VCaP (cell line): ENCODE measurements around the gene MRPL36.
"Not testable (repeated sequence)": the region's sequence is repeated elsewhere in the genome, so short reads cannot be mapped to it uniquely, and the experiment has no call there.

ENCODE experiments used
- H3K27ac ChIP-seq: fragments of 450-650 bp; 2 replicates; pipeline ENCODE4 v1.5.1; 2017
- CTCF ChIP-seq: fragments of 450-650 bp; conservative IDR thresholded peaks from 2 replicates; pipeline ENCODE4 v1.5.1; 2017; ENCODE audit warnings: mild to moderate bottlenecking, moderate library complexity

MRPL36 gene

DNA sequence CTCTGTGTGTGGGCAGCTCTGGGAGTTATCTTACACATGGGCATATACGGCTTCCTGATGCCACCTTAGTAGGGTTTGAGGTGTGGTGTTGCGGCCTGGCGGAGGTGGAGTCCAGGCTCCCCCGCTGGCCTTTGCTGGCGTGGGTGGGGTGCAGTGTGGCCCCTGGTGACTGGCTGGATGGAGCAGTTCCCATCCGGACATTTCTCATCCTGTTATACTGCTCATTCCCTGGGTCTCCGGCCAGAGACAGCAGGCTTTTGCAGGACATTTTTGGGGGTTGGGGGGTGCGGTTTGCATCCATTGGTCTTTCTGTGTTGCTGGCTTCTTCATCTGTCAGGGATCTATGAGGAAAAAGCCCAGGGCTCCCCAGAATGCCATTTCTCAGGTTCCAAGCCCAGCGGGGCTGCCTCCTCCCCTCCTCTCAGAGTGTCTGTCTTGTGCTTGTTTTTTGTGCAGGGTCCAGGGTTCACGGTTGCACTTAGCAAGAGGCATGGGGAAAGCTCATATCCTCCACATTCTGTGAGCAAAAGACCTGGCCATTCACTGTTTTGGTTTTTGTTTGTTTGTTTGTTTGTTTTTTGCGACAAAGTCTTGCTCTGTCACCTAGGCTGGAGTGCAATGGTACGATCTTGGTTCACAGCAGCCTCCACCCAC is 23.9 kb upstream of the MRPL36 start:
- TF ChIP-seq CTCF = no peak
- no peak overlapping the region for H3K27ac ChIP-seq

DNA sequence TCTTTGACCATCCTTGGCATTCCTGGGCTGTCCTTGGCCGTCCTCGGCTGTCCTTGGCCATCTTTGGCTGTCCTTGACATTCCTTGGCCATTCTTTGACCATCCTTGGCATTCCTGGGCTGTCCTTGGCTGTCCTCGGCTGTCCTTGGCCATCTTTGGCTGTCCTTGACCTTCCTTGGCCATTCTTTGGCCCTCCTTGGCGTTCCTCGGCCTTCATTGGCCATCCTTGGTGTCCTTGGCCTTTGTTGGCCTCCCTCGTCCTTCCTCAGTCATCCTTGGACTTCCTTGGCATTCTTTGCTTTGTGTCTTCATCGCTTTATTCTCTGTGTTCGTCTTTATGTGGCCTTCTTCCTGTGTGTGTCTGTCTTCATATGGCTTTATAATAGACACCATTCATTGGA is 22.2 kb upstream of the MRPL36 start:
- no peak overlapping the region for H3K27ac ChIP-seq
- TF ChIP-seq CTCF = no peak

- no peak for TF ChIP-seq CTCF
Observed at GRCh38 chr5:1820926-1821325, 21.3 kb upstream of the MRPL36 start.

GRCh38 chr5:1820381-1820780 is 20.7 kb upstream of the MRPL36 start:
- TF ChIP-seq CTCF = no peak
- no peak overlapping the region for H3K27ac ChIP-seq

More at GRCh38 chr5:1820926-1821325, 21.3 kb upstream of the MRPL36 start:
- no peak overlapping the region for H3K27ac ChIP-seq

DNA sequence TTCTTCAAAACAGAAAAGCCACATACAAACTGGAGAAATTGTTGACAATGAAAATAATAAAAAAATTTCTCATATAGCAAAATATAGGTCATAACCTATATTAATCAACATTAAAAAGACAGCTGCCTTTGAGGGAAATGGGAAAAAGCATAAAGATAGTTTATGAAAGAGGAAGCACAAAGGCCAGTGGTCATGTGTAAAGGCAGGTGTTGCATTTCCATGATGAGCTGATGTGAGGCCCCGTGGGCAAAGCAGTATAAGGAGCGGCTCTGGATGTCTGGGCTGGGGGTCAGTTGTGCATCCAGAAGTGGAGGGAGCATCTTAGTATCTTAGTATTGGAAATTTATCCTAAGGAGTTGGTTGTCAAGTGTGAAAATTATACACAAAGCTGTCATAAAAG is 19.8 kb upstream of the MRPL36 start:
- no peak for TF ChIP-seq CTCF
- no peak overlapping the region for H3K27ac ChIP-seq

DNA sequence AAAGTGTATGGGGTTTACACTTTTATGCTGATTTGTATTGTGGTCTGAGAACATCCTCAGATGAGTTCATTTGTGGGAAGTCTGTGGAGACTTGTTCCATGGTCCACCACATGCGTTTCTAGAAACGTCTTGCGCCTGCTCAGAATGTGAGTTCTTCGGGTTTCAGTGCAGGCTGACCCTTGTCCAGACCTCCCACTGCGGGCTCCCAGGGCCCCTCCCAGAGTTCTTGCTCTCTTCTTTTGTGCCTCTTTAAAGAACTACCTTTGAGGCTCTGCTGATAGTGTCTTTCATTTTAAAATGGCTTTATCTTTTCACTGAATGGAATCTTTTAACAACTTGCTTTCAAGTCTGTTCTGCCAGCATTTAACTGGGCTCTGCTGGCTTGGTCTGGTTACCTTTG is 19.1 kb upstream of the MRPL36 start:
- H3K27ac ChIP-seq = no peak overlapping the region
- TF ChIP-seq CTCF = no peak

GRCh38 chr5:1817261-1818043 is 17.8 kb upstream of the MRPL36 start:
- TF ChIP-seq CTCF = no peak
- no peak overlapping the region for H3K27ac ChIP-seq

DNA sequence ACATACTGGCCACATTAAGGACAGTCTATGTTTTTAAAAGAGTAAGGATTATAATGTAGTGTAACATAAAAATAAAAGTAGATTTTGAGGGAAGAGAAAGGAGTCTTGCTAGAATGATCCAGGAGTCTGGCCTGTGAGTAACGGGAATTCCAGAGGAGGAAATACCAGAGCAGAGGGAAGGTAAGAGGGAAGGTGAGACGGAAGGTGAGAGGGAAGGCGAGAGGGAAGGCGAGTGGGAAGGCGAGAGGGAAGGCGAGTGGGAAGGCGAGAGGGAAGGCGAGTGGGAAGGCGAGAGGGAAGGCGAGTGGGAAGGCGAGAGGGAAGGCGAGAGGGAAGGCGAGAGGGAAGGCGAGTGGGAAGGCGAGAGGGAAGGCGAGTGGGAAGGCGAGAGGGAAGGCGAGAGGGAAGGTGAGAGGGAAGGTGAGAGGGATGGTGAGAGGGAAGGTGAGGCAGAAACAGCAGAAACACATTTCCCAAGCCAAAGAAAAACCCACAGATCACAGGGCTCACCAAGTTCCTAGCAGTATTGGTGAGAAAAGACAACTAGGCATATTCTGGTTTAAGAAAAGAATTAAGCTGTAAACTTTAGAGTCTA is 17.0 kb upstream of the MRPL36 start:
- not testable (repeated sequence) for H3K27ac ChIP-seq
